GM12891 (cell line): Measurements from ENCODE around the gene SLC25A15.

Experiments used
- DNase-seq: peaks from one replicate; pipeline ENCODE4 v3.0.0; 2011; ENCODE audit warnings: low spot score; ENCODE audit not compliant: insufficient read length
- FAIRE-seq: peaks from 2 replicates; lab custom pipeline; 2011; peaks lifted over from hg19 to GRCh38; lab: Jason Lieb, UNC
- PAX5 ChIP-seq: IDR thresholded peaks from 2 replicates; pipeline ENCODE4 v1.6.1; 2011; ENCODE audit warnings: low read length, moderate library complexity, mild to moderate bottlenecking; ENCODE audit not compliant: insufficient read depth, severe bottlenecking
- POLR2A ChIP-seq: IDR thresholded peaks from 2 replicates; pipeline ENCODE4 v1.6.1; 2011; ENCODE audit warnings: low read depth, low read length, control low read depth
- POLR2AphosphoS5 ChIP-seq: IDR thresholded peaks from 2 replicates; pipeline ENCODE4 v1.6.1; 2011; ENCODE audit warnings: low read depth, low read length, control low read depth
- POU2F2 ChIP-seq: IDR thresholded peaks from 2 replicates; pipeline ENCODE4 v1.6.1; 2011; ENCODE audit warnings: low read depth, mild to moderate bottlenecking, control low read depth, low read length, moderate library complexity
- SPI1 ChIP-seq: IDR thresholded peaks from 2 replicates; pipeline ENCODE4 v1.6.1; 2011; ENCODE audit warnings: low read depth, low read length, control low read depth
- TAF1 ChIP-seq: IDR thresholded peaks from 2 replicates; pipeline ENCODE4 v1.6.1; 2011; ENCODE audit warnings: low read depth, low read length, control low read depth

The SLC25A15 gene

DNA sequence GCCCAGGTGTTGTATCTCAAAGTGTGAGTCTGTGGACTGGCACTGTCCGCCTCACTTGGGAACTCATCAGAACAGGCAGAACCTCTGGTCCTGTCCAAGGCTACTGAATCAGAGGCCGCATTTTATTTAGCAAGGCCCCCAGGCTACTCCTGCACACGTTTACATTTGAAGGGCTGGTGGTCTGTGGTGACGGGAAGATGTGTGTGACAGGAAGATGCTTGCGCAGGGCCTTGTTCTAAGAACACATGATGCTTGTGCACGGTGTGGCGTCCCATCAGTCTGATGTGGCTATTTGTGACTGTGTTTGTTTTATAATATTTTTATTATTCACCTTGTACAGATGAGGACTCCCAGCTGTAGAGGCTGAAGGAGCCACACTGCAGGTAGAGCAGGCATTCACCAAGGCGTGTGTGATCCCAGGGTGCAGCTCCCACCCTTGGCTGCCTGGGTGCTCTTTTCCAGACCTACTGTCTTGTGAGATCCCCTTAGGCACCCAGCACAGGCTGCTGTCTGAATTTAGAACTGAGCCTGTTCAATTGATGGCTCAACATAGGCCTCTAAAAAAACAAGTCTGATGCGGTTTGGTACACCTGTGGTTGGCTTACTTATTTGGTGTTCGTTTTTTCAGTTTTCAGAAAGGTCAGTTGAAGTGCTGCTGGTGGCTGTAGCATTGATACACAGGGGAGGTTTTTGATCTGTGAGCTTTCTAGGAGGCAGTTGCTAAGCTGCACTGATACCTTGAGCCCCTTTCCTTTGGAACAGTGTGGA is 3.1 kb downstream of the SLC25A15 start:
- DNase-seq, result no peak
- peak; percentile 81 for FAIRE-seq
- TF ChIP-seq POLR2A, result no peak
- no peak for TF ChIP-seq SPI1
- TF ChIP-seq TAF1, result no peak
- no peak for TF ChIP-seq POLR2AphosphoS5
- no peak for TF ChIP-seq POU2F2
- no peak for TF ChIP-seq PAX5

DNA sequence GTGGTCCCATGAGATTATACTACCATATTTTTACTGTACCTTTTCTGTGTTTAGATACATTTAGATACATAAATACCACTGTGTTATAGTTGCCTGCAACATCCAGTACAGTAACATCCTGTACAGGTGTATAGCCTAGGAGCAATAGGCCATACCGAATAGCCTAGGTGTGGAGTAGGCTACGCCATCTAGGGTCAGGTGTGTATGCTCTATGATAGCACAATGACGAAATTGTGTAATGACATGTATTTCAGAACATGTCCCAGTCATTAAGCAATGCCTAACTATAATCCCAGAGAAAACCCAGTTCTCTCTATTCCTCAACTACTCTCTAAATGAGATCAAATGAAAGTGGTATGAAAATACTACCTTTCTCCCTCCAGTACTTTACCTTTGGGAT is 3.9 kb downstream of the SLC25A15 start:
- DNase-seq (no peak), FAIRE-seq (no peak)
- TF ChIP-seq POLR2AphosphoS5, result no peak
- TF ChIP-seq TAF1, result no peak
- no peak for TF ChIP-seq POU2F2
- no peak for TF ChIP-seq PAX5
- no peak for TF ChIP-seq SPI1
- no peak for TF ChIP-seq POLR2A

GRCh38 chr13:40794414-40795368 is 5.3 kb downstream of the SLC25A15 start:
- DNase-seq, result no peak
- no peak for FAIRE-seq
- TF ChIP-seq SPI1, result no peak
- TF ChIP-seq PAX5, result no peak
- no peak for TF ChIP-seq POLR2A
- TF ChIP-seq POU2F2, result no peak
- TF ChIP-seq TAF1, result no peak
- no peak for TF ChIP-seq POLR2AphosphoS5

- no peak for TF ChIP-seq TAF1
- TF ChIP-seq SPI1, result no peak
- TF ChIP-seq POU2F2, result no peak
- no peak for TF ChIP-seq PAX5
- TF ChIP-seq POLR2A, result no peak
- no peak for TF ChIP-seq POLR2AphosphoS5
- FAIRE-seq (no peak), DNase-seq (no peak)
Observed at GRCh38 chr13:40796649-40797048, 7.2 kb downstream of the SLC25A15 start.

GRCh38 chr13:40798380-40798779 is 9.0 kb downstream of the SLC25A15 start:
- TF ChIP-seq TAF1 (no peak), SPI1 (no peak), POU2F2 (no peak), PAX5 (no peak), POLR2AphosphoS5 (no peak), POLR2A (no peak)
- no peak for DNase-seq
- FAIRE-seq, result peak; percentile 51

GRCh38 chr13:40799508-40799907 is 10.1 kb downstream of the SLC25A15 start:
- no peak for FAIRE-seq
- TF ChIP-seq PAX5 (no peak), SPI1 (no peak), TAF1 (no peak), POLR2AphosphoS5 (no peak), POLR2A (no peak), POU2F2 (no peak)

GRCh38 chr13:40800559-40800958 is 11.1 kb downstream of the SLC25A15 start:
- TF ChIP-seq POU2F2, result no peak
- no peak for TF ChIP-seq TAF1
- no peak for TF ChIP-seq POLR2AphosphoS5
- no peak for TF ChIP-seq POLR2A
- no peak for TF ChIP-seq PAX5
- TF ChIP-seq SPI1, result no peak
- no peak for FAIRE-seq

More at GRCh38 chr13:40799508-40799907, 10.1 kb downstream of the SLC25A15 start:
- no peak for DNase-seq

GRCh38 chr13:40801255-40802217 is 12.1 kb downstream of the SLC25A15 start:
- DNase-seq, result no peak
- TF ChIP-seq POLR2AphosphoS5 (no peak), POLR2A (no peak), PAX5 (no peak), TAF1 (no peak), SPI1 (no peak), POU2F2 (no peak)
- FAIRE-seq, result no peak

More at GRCh38 chr13:40800559-40800958, 11.1 kb downstream of the SLC25A15 start:
- no peak for DNase-seq
